Loucy (cell line): ENCODE data around the gene GLOD5.

Source experiments
- EZH2phosphoT487 ChIP-seq: fragments of 200-600 bp; IDR thresholded peaks from 2 replicates; pipeline ENCODE4 v1.6.1; 2018; ENCODE audit warnings: antibody characterized with exemption, mild to moderate bottlenecking, moderate library complexity, borderline replicate concordance
- TF ChIP-seq, protein P1 (sequence below): fragments of 200-600 bp; sonication (generic); conservative IDR thresholded peaks from 2 replicates; pipeline ENCODE4 v1.5.1; 2014; ENCODE audit warnings: mild to moderate bottlenecking, antibody characterized with exemption, low read length

DNA sequence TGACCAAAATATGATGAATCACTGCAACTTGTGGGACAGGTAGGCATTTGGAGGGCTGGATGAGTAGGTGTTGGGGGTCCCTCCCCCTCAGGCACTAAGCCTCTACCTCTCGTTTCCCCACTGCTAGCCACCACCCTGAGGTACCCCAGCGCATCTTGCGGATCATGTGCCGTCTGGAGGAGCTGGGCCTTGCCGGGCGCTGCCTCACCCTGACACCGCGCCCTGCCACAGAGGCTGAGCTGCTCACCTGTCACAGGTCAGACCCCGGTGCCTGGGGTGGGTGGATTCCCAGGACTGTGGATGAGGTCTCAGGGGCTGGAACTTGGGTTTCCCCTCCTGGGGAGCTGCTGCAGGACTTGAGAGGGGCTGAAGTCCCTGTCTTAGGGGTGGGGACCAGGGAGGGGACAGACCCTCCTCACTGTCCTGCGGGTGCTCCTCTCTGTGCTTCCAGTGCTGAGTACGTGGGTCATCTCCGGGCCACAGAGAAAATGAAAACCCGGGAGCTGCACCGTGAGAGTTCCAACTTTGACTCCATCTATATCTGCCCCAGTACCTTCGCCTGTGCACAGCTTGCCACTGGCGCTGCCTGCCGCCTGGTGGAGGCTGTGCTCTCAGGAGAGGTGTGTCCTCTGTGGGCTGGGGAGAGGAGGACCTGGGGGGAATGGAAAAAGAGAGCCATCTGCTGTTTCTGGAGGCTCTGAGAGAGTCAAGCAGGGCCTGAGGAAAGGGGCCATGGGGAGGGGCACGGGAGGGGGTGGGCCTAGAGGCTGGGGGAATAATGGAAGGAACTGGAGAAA lies 54.7 kb downstream of the GLOD5 start:
- TF ChIP-seq, protein P1, sequence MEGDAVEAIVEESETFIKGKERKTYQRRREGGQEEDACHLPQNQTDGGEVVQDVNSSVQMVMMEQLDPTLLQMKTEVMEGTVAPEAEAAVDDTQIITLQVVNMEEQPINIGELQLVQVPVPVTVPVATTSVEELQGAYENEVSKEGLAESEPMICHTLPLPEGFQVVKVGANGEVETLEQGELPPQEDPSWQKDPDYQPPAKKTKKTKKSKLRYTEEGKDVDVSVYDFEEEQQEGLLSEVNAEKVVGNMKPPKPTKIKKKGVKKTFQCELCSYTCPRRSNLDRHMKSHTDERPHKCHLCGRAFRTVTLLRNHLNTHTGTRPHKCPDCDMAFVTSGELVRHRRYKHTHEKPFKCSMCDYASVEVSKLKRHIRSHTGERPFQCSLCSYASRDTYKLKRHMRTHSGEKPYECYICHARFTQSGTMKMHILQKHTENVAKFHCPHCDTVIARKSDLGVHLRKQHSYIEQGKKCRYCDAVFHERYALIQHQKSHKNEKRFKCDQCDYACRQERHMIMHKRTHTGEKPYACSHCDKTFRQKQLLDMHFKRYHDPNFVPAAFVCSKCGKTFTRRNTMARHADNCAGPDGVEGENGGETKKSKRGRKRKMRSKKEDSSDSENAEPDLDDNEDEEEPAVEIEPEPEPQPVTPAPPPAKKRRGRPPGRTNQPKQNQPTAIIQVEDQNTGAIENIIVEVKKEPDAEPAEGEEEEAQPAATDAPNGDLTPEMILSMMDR: no peak
- TF ChIP-seq EZH2phosphoT487: no peak
